HEK293 (cell line): ENCODE data around the gene ATXN10.

ENCODE experiments used
- CTCF ChIA-PET: fragments of 350-600 bp; formaldehyde crosslinking; extraction: SDS; loops from one replicate; lab custom pipeline; 2021; ENCODE audit warnings: antibody characterized with exemption; lab: Yijun Ruan, JAX
- POLR2A ChIA-PET: fragments of 300-600 bp; formaldehyde crosslinking; extraction: SDS; loops from one replicate; lab custom pipeline; 2020; ENCODE audit warnings: antibody characterized with exemption, inconsistent platforms; lab: Yijun Ruan, JAX
- H3K27ac ChIP-seq: fragments of 200-500 bp; sonication (Bioruptor generic); 2 replicates; pipeline ENCODE4 v1.5.1; 2014; ENCODE audit warnings: low read depth, low read length, control low read depth, inconsistent platforms; ENCODE audit errors: extremely low read depth
- H3K36me3 ChIP-seq, 2 experiments: fragments of 200-500 bp in 1 of 2; sonication (Bioruptor generic) in 1 of 2; 1 replicate in 1 of 2; 2 replicates in 1 of 2; pipeline ENCODE4 v1.5.1; 2014 to 2017; ENCODE audit warnings: inconsistent platforms in 2 of 2, low read length in 2 of 2; ENCODE audit not compliant: control insufficient read depth in 2 of 2, insufficient read depth in 1 of 2
- H3K4me1 ChIP-seq: fragments of 200-500 bp; sonication (Bioruptor generic); 2 replicates; pipeline ENCODE4 v1.5.1; 2014; ENCODE audit warnings: mild to moderate bottlenecking, low read length, inconsistent platforms; ENCODE audit not compliant: control insufficient read depth, insufficient read depth
- H3K4me3 ChIP-seq: 2 replicates; pipeline ENCODE4 v1.5.1; 2011; ENCODE audit warnings: low read depth, mild to moderate bottlenecking, control low read depth, low read length, moderate library complexity
- H3K9me3 ChIP-seq: fragments of 200-500 bp; sonication (Bioruptor generic); 2 replicates; pipeline ENCODE4 v1.5.1; 2014; ENCODE audit warnings: low read depth, low read length, inconsistent platforms; ENCODE audit not compliant: control insufficient read depth, insufficient read depth
- GLI2 ChIP-seq: fragments of 450-650 bp; formaldehyde crosslinking; IDR thresholded peaks from 2 replicates; pipeline ENCODE4; 2017; ENCODE audit warnings: missing biosample characterization, missing genetic modification characterization, low read depth, borderline replicate concordance
- GLIS2 ChIP-seq: fragments of 450-650 bp; formaldehyde crosslinking; IDR thresholded peaks from 2 replicates; pipeline ENCODE4 v1.5.1; 2016; ENCODE audit warnings: missing biosample characterization, missing genetic modification characterization
- HOXC10 ChIP-seq: sonication (generic); formaldehyde crosslinking; IDR thresholded peaks from 2 replicates; pipeline ENCODE4 v1.8.1; 2023; ENCODE audit warnings: mild to moderate bottlenecking, missing genetic modification reagents
- MYNN ChIP-seq: fragments of 450-650 bp; formaldehyde crosslinking; IDR thresholded peaks from 2 replicates; pipeline ENCODE4 v1.5.1; 2016; ENCODE audit warnings: missing biosample characterization, missing genetic modification characterization, borderline replicate concordance
- PRDM1 ChIP-seq: fragments of 450-650 bp; formaldehyde crosslinking; IDR thresholded peaks from 2 replicates; pipeline ENCODE4; 2016; ENCODE audit warnings: missing biosample characterization, missing genetic modification characterization
- REPIN1 ChIP-seq: fragments of 450-650 bp; formaldehyde crosslinking; IDR thresholded peaks from 2 replicates; pipeline ENCODE4 v1.5.1; 2017; ENCODE audit warnings: missing biosample characterization, missing genetic modification characterization, low read depth
- WT1 ChIP-seq: fragments of 450-650 bp; formaldehyde crosslinking; IDR thresholded peaks from 2 replicates; pipeline ENCODE4 v1.5.1; 2016; ENCODE audit warnings: missing biosample characterization, missing genetic modification characterization
- YY1 ChIP-seq: fragments of 450-650 bp; formaldehyde crosslinking; IDR thresholded peaks from 2 replicates; pipeline ENCODE4 v1.5.1; 2018; ENCODE audit warnings: missing biosample characterization, missing genetic modification characterization
- ZBTB49 ChIP-seq: fragments of 450-650 bp; formaldehyde crosslinking; IDR thresholded peaks from 2 replicates; pipeline ENCODE4 v1.5.1; 2016; ENCODE audit warnings: missing biosample characterization, missing genetic modification characterization, low read depth
- ZBTB6 ChIP-seq: fragments of 450-650 bp; formaldehyde crosslinking; IDR thresholded peaks from 2 replicates; pipeline ENCODE4 v1.5.1; 2017; ENCODE audit warnings: missing biosample characterization, missing genetic modification characterization
- ZBTB8A ChIP-seq: fragments of 450-650 bp; formaldehyde crosslinking; IDR thresholded peaks from 2 replicates; pipeline ENCODE4 v1.5.1; 2016; ENCODE audit warnings: missing biosample characterization, missing genetic modification characterization
- ZFP41 ChIP-seq: fragments of 450-650 bp; formaldehyde crosslinking; IDR thresholded peaks from 2 replicates; pipeline ENCODE4 v1.5.1; 2016; ENCODE audit warnings: missing biosample characterization, missing genetic modification characterization, borderline replicate concordance
- ZNF155 ChIP-seq: fragments of 450-650 bp; formaldehyde crosslinking; IDR thresholded peaks from 2 replicates; pipeline ENCODE4 v1.5.1; 2016; ENCODE audit warnings: missing biosample characterization, missing genetic modification characterization
- ZNF16 ChIP-seq: fragments of 450-650 bp; formaldehyde crosslinking; IDR thresholded peaks from 2 replicates; pipeline ENCODE4 v1.5.1; 2016; ENCODE audit warnings: low read depth, missing biosample characterization, missing genetic modification characterization
- ZNF202 ChIP-seq: fragments of 450-650 bp; formaldehyde crosslinking; IDR thresholded peaks from 2 replicates; pipeline ENCODE4 v1.5.1; 2016; ENCODE audit warnings: missing biosample characterization, missing genetic modification characterization, borderline replicate concordance
- ZNF214 ChIP-seq: fragments of 450-650 bp; formaldehyde crosslinking; IDR thresholded peaks from 2 replicates; pipeline ENCODE4 v1.5.1; 2017; ENCODE audit warnings: missing biosample characterization, mild to moderate bottlenecking, missing genetic modification characterization, borderline replicate concordance
- ZNF23 ChIP-seq: fragments of 450-650 bp; formaldehyde crosslinking; IDR thresholded peaks from 2 replicates; pipeline ENCODE4 v1.5.1; 2016; ENCODE audit warnings: missing biosample characterization, missing genetic modification characterization, borderline replicate concordance
- ZNF274 ChIP-seq, 2 experiments: fragments of 200-500 bp in 1 of 2; fragments of 450-650 bp in 1 of 2; sonication (Bioruptor generic) in 1 of 2; formaldehyde crosslinking in 1 of 2; IDR thresholded peaks; 2 replicates each; pipeline versions ENCODE4 v1.5.1 to v1.6.1; 2014 to 2016; ENCODE audit warnings: borderline replicate concordance in 1 of 2, inconsistent platforms in 1 of 2, low read length in 1 of 2, missing biosample characterization in 1 of 2, missing genetic modification characterization in 1 of 2
- ZNF488 ChIP-seq: fragments of 450-650 bp; formaldehyde crosslinking; IDR thresholded peaks from 2 replicates; pipeline ENCODE4 v1.5.1; 2016; ENCODE audit warnings: missing biosample characterization, missing genetic modification characterization
- ZNF521 ChIP-seq: fragments of 450-650 bp; formaldehyde crosslinking; IDR thresholded peaks from 2 replicates; pipeline ENCODE4 v1.5.1; 2017; ENCODE audit warnings: missing biosample characterization, mild to moderate bottlenecking, missing genetic modification characterization
- ZNF544 ChIP-seq: fragments of 450-650 bp; formaldehyde crosslinking; IDR thresholded peaks from 2 replicates; pipeline ENCODE4 v1.5.0; 2017; ENCODE audit warnings: missing biosample characterization, missing genetic modification characterization
- ZNF558 ChIP-seq: fragments of 450-650 bp; formaldehyde crosslinking; IDR thresholded peaks from 2 replicates; pipeline ENCODE4 v1.5.1; 2016; ENCODE audit warnings: missing biosample characterization, missing genetic modification characterization
- ZNF560 ChIP-seq: fragments of 450-650 bp; formaldehyde crosslinking; IDR thresholded peaks from 2 replicates; pipeline ENCODE4 v1.5.1; 2017; ENCODE audit warnings: missing biosample characterization, missing genetic modification characterization, borderline replicate concordance
- ZNF596 ChIP-seq: fragments of 450-650 bp; IDR thresholded peaks from 2 replicates; pipeline ENCODE4 v1.5.0; 2018; ENCODE audit warnings: missing biosample characterization, mild to moderate bottlenecking, missing genetic modification characterization, moderate library complexity
- ZNF747 ChIP-seq: fragments of 450-650 bp; formaldehyde crosslinking; IDR thresholded peaks from 2 replicates; pipeline ENCODE4 v1.5.1; 2016; ENCODE audit warnings: missing biosample characterization, missing genetic modification characterization
- ZNF785 ChIP-seq: fragments of 450-650 bp; formaldehyde crosslinking; IDR thresholded peaks from 2 replicates; pipeline ENCODE4 v1.5.1; 2016; ENCODE audit warnings: missing biosample characterization, missing genetic modification characterization
- ZSCAN4 ChIP-seq: fragments of 450-650 bp; formaldehyde crosslinking; IDR thresholded peaks from 2 replicates; pipeline ENCODE4 v1.5.1; 2017; ENCODE audit warnings: missing biosample characterization, missing genetic modification characterization
- TF ChIP-seq, protein P1 (sequence below): fragments of 450-650 bp; formaldehyde crosslinking; IDR thresholded peaks from 2 replicates; pipeline ENCODE4 v1.5.1; 2017; ENCODE audit warnings: missing biosample characterization, missing genetic modification characterization

The ATXN10 gene

GRCh38 chr22:45888221-45889092 is 216.8 kb downstream of the ATXN10 start:
- no peaks in the 10 kb centered on the region for H3K9me3 ChIP-seq
- POLR2A ChIA-PET: no interaction called here
- no peak for TF ChIP-seq ZNF23 (tag by site-specific recombination)
- TF ChIP-seq ZNF785: no peak
- TF ChIP-seq ZNF558 (tag by site-specific recombination): no peak
- TF ChIP-seq ZNF560: no peak
- no peak for TF ChIP-seq ZSCAN4 (tag by site-specific recombination)
- TF ChIP-seq, protein P1, sequence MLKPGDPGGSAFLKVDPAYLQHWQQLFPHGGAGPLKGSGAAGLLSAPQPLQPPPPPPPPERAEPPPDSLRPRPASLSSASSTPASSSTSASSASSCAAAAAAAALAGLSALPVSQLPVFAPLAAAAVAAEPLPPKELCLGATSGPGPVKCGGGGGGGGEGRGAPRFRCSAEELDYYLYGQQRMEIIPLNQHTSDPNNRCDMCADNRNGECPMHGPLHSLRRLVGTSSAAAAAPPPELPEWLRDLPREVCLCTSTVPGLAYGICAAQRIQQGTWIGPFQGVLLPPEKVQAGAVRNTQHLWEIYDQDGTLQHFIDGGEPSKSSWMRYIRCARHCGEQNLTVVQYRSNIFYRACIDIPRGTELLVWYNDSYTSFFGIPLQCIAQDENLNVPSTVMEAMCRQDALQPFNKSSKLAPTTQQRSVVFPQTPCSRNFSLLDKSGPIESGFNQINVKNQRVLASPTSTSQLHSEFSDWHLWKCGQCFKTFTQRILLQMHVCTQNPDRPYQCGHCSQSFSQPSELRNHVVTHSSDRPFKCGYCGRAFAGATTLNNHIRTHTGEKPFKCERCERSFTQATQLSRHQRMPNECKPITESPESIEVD: no peak
- no peak for TF ChIP-seq ZFP41 (tag by site-specific recombination)
- TF ChIP-seq GLIS2: no peak
- no peaks in the 10 kb centered on the region for H3K36me3 ChIP-seq
- H3K4me1 ChIP-seq: no peaks in the 10 kb centered on the region
- CTCF ChIA-PET: interaction anchor here (0.6 to 1.4 kb wide), 2 partner anchors 24 to 451 kb away, joined by 3 to 4 read pairs; no protein-coding TSS in a partner anchor
- H3K4me3 ChIP-seq: no peak overlapping the region
- no peak overlapping the region for H3K27ac ChIP-seq

- H3K27ac ChIP-seq: no peak overlapping the region
- H3K9me3 ChIP-seq: no peaks in the 10 kb centered on the region
- CTCF ChIA-PET: no interaction called here
- H3K36me3 ChIP-seq: no peaks in the 10 kb centered on the region
- no peak overlapping the region for H3K4me3 ChIP-seq
- TF ChIP-seq ZNF274 (IDR thresholded peaks at IDR 0.05; ENCODE audit: low read length) (no peak), ZNF274 (tag by site-specific recombination; IDR thresholded peaks at IDR 0.05; ENCODE audit: borderline replicate concordance) (no peak), ZNF544 (tag by site-specific recombination) (no peak), ZNF747 (no peak), YY1 (no peak), WT1 (tag by site-specific recombination) (no peak), ZNF155 (tag by site-specific recombination) (no peak), GLI2 (tag by site-specific recombination) (no peak), ZNF202 (tag by site-specific recombination) (no peak), ZBTB49 (tag by site-specific recombination) (no peak), ZNF521 (tag by site-specific recombination) (no peak), ZBTB8A (tag by site-specific recombination) (no peak), PRDM1 (no peak), HOXC10 (no peak), MYNN (no peak), ZNF16 (tag by site-specific recombination) (no peak), ZBTB6 (tag by site-specific recombination) (no peak), ZNF596 (no peak), REPIN1 (no peak), ZNF214 (tag by site-specific recombination) (no peak), ZNF488 (no peak)
- no peaks in the 10 kb centered on the region for H3K4me1 ChIP-seq
- POLR2A ChIA-PET: no interaction called here
Observed at GRCh38 chr22:45889093-45889538, 217.5 kb downstream of the ATXN10 start.
